OCI-LY1 (cell line): ENCODE measurements around the gene PTPRG.

Experiments used
- EZH2 ChIP-seq: fragments of 200-600 bp; sonication (generic), shearing (Covaris generic); IDR thresholded peaks from 2 replicates; pipeline ENCODE4 v1.8.0; 2017; ENCODE audit warnings: borderline replicate concordance, mixed run types, mild to moderate bottlenecking, antibody characterized with exemption, low read length, moderate library complexity, mixed read lengths
- TF ChIP-seq, protein P1 (sequence below): fragments of 200-600 bp; sonication (generic), shearing (Covaris generic); IDR thresholded peaks from 2 replicates; pipeline ENCODE4 v1.5.1; 2017; ENCODE audit warnings: mild to moderate bottlenecking, antibody characterized with exemption, low read length, moderate library complexity, mixed read lengths

DNA sequence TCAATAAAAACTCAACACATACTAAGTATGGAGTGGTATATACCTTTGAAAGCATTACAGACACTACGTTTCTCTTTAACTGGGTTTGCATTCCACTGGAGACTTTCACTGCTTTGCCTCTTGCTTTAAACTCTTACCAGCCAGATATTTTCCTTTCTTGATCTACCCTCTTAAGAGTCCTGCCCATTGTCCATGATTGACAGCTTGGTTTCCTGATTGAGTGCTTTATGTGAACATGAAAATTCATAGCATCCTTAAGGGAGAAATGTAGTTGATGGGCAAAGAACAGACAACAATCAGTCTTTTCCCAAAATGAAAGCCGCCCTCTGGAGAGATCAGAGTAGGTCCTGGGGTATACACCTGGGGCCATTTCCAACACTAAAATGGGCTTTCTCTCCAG is 78.6 kb downstream of the PTPRG start:
- TF ChIP-seq, protein P1, sequence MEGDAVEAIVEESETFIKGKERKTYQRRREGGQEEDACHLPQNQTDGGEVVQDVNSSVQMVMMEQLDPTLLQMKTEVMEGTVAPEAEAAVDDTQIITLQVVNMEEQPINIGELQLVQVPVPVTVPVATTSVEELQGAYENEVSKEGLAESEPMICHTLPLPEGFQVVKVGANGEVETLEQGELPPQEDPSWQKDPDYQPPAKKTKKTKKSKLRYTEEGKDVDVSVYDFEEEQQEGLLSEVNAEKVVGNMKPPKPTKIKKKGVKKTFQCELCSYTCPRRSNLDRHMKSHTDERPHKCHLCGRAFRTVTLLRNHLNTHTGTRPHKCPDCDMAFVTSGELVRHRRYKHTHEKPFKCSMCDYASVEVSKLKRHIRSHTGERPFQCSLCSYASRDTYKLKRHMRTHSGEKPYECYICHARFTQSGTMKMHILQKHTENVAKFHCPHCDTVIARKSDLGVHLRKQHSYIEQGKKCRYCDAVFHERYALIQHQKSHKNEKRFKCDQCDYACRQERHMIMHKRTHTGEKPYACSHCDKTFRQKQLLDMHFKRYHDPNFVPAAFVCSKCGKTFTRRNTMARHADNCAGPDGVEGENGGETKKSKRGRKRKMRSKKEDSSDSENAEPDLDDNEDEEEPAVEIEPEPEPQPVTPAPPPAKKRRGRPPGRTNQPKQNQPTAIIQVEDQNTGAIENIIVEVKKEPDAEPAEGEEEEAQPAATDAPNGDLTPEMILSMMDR: no peak
- no peak for TF ChIP-seq EZH2
